HFFc6 (cell line): ENCODE results near the gene MOB3A. TPM values are rescaled to one million over a fixed set of nuclear protein-coding genes. Genes with fewer than 3 reads are reported as not detected.

Experiments used
- DNase-seq: peaks from one replicate; pipeline ENCODE4 v3.0.0-alpha.2; 2018
- H3K27ac Mint-ChIP-seq: 2 replicates; pipeline ENCODE4 v1.8.0; 2020; ENCODE audit warnings: mild to moderate bottlenecking, mixed read lengths
- H3K27me3 Mint-ChIP-seq: 2 replicates; pipeline ENCODE4 v1.8.0; 2021; ENCODE audit warnings: mild to moderate bottlenecking, moderate library complexity, mixed read lengths; ENCODE audit not compliant: insufficient read depth
- H3K36me3 Mint-ChIP-seq: 2 replicates; pipeline ENCODE4 v1.8.0; 2021; ENCODE audit warnings: low read depth, mixed read lengths
- H3K4me1 Mint-ChIP-seq: 2 replicates; pipeline ENCODE4 v1.8.0; 2020; ENCODE audit warnings: low read depth, mixed read lengths
- H3K4me3 Mint-ChIP-seq: 2 replicates; pipeline ENCODE4 v1.8.0; 2020; ENCODE audit warnings: mild to moderate bottlenecking, moderate library complexity, mixed read lengths
- H3K9me3 Mint-ChIP-seq: 2 replicates; pipeline ENCODE4 v1.8.0; 2020; ENCODE audit warnings: mild to moderate bottlenecking, mixed read lengths
- CTCF ChIP-seq: fragments of 200-600 bp; sonication (generic); IDR thresholded peaks from 2 replicates; pipeline ENCODE4 v1.5.0; 2021; ENCODE audit warnings: antibody characterized with exemption, mild to moderate bottlenecking
- total RNA-seq, 6 experiments: library from RNA; stranded (reverse); fragmentation: NEBNext Ultra II Directional; extraction: Animal tissue kit (Norgen Biotek cat#: 25700); gene quantifications; 2 replicates in 1 of 6; 3 replicates in 5 of 6; pipeline ENCODE4 v1.2.3, GENCODE V29; 2021

MOB3A gene
- total RNA-seq, 6 experiments from 2014 or later, result 47.1 to 52.6 (median 51.2) TPM

DNA sequence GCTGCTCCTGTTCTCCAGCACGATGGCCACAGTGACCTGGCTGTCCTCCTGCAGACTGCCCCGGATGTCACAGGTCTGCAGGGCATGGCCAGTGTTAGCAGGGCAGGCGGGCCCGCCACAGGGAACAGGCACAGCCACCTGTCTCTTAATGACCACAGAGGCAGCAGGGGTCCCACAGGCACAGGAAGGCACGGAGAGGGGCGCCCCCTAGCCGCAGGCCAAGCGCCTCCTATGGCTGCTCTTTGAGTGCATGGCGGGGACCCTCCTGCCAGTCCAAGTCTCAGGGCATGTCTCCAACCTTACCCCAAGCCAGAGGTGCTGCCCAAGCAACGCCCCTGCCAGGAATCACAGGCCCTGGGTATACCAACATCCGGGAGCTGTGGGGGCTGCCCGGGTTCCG, 14.7 kb upstream of the MOB3A start:
- Mint-ChIP-seq H3K27ac (no peak overlapping the region), H3K9me3 (no peaks in the 10 kb centered on the region), H3K27me3 (peaks cover 3% of the 10 kb centered on the region; the same call in 1 of the 2 replicates), H3K4me3 (no peak overlapping the region), H3K4me1 (no peaks in the 10 kb centered on the region), H3K36me3 (peaks cover 43% of the 10 kb centered on the region)
- no peak for DNase-seq
- no peak for TF ChIP-seq CTCF

DNA sequence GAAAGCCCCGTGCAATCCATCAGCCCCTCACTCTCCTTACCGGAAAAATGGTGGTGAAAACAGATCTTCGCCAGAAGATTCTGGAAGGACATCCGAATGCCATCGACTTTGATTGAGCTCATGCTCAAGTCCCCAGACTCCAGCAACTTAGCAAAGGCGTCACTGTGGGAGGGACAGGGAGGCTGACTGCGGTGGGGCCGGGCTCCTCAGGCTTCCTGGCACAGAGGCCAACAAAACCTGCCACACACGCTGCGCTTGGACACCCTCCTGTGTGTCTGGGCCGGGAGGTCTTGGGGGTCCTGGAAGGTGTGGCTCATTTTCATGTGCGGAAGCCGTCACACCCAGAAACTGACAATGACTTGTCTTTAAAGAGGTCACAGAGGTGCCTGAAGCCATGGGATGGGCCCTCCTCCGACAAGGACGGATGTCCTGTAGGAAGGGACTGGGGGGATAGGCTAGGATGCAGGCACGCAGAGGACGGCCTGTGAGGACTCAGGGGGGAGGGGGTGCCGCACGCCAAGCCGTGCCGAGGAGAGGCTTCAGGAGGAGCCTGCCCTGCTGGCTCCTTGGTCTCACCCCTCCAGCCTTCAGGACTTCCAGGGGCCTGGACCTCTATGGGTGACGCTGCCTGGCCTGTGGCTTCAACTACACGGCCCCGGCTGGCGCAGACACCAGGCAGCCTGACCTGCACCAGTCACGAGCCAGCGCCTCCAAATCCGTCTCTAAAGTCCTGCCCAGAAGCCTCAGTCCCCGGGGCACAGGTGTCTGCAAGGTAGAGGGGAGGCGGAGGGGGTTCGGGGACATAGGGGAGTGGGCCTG, 13.1 kb upstream of the MOB3A start:
- H3K4me3 Mint-ChIP-seq, result no peak overlapping the region
- no peaks in the 10 kb centered on the region for H3K4me1 Mint-ChIP-seq
- no peak for DNase-seq
- peaks cover 49% of the 10 kb centered on the region for H3K36me3 Mint-ChIP-seq
- no peak for TF ChIP-seq CTCF
- no peaks in the 10 kb centered on the region for H3K9me3 Mint-ChIP-seq
- peaks cover 3% of the 10 kb centered on the region for H3K27me3 Mint-ChIP-seq
- H3K27ac Mint-ChIP-seq, result no peak overlapping the region

DNA sequence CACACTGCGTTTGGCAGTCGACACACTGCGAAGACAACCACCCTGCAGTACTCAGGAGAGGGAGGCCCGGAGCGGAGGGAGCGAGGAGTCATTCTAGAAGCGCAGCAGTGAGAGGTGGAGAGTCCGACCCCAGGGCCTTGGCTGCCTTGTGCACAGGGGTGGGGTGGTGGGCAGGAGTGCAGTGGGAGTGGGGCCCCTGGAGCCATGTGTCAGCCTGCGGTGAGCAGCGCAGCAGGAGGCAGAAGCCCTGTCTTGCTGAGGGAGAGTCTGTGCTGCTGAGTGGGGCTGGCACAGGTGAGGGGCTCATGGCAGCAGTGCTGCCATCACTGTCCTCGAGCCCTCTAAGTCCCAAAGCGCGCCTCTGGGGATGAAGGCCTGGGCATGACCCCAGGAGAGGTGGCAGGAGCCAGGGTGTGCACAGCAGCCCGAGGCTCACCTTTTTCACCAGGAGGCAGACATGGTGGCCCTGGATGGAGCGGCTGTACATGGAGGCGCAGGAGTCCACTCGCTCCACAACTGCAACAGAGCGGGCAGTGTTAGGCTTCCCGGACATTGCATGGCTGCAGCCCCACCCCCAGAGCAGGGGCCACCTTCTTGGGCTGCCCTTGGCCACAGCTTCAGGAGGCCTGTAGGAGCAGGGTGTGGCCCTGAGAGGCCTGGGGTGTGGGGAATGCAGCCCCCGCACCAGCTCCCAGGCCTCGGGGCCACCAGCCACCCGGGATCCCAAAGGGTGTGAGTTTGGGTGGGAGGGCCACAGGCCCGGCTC, 12.3 kb upstream of the MOB3A start:
- TF ChIP-seq CTCF, result no peak
- no peak overlapping the region for H3K4me3 Mint-ChIP-seq
- no peaks in the 10 kb centered on the region for H3K4me1 Mint-ChIP-seq
- peaks cover 3% of the 10 kb centered on the region for H3K27me3 Mint-ChIP-seq
- H3K36me3 Mint-ChIP-seq, result peaks cover 51% of the 10 kb centered on the region
- H3K9me3 Mint-ChIP-seq, result no peaks in the 10 kb centered on the region
- peak overlapping the region; percentile 10; the same call in 1 of the 2 replicates for H3K27ac Mint-ChIP-seq
- DNase-seq, result no peak

DNA sequence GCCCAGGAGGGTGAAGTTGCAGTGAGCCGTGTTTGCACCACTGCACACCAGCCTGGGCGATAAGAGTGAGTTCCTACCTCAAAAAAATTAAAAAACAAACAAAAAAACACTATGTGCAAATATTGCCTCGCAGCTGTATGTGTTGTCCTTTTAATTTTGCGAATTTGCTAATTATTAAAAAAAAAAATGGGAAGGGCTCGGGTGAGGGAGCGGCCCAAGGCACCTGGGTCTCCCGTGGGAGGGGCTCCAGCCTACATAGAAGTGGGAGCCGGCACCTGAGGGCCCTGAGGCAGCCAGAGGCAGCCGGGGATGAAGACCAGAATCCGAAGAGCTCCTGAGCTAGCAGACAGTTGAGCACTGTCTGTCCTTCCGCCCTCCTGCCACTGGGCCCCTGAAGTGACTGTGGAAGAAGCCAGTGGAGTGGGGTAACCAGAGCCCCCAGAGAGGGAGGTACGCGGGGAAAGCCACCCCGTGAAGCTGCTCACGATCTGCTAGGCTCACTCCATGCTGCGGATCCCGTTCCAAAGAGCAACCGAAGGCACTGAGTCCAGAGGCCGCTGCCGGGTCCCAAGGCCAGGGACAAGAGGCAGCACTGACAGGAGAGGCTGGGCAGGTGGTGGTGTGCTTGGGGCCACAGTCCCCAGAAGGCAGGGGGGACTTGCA, 7.0 kb upstream of the MOB3A start:
- H3K9me3 Mint-ChIP-seq, result no peaks in the 10 kb centered on the region
- no peaks in the 10 kb centered on the region for H3K4me1 Mint-ChIP-seq
- no peaks in the 10 kb centered on the region; the same call in 1 of the 2 replicates for H3K27me3 Mint-ChIP-seq
- H3K27ac Mint-ChIP-seq, result no peak overlapping the region
- TF ChIP-seq CTCF, result no peak
- no peak for DNase-seq
- H3K4me3 Mint-ChIP-seq, result no peak overlapping the region
- H3K36me3 Mint-ChIP-seq, result peaks cover 52% of the 10 kb centered on the region

DNA sequence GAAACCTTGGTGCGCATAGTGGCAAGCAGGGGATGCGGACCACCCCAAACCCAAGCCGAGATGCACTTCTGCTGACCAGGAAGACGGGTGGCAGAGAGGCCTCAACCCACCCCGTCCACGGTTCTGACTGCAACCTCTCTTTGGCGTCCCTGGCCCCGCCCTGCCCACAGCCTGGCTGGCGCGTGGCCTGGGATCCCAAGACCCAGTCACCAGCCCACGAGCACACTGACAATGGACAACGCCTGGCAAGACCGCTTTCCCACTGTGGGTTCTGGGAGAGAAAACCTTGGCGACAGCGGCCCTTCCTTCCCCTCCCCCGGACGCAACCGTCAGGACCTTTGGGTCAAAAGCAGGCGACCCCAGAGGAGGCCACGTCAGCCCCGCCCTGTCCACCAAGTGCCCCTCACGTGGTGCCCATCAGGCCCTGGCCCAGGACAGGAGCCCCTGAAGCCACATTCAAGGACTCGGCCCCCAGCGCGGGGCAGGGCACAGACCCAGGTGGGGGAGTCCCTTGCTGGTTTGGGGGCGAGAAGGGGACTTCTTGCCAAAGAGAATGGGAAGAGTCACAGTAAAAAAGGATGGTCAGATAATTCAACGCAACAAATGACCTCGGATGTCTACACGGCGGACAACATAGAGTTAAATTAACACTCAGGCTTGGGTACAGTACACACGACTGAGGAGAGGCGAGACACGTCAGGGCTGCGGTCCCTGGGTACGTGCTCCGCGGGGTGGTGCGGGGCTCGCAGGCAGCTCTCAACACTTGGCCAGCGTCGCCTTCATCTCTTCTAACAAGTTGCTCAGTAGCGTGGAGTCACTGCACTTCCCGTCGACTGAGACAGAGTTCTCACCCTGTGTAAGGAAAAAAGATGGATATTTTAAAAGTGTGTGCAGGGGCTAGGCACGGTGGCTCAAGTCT, 5.5 kb upstream of the MOB3A start:
- H3K4me3 Mint-ChIP-seq, result no peak overlapping the region

More for the DNA sequence above, 5.5 kb upstream of the MOB3A start:
- peaks cover 4% of the 10 kb centered on the region for H3K27me3 Mint-ChIP-seq
- H3K27ac Mint-ChIP-seq, result no peak overlapping the region
- H3K9me3 Mint-ChIP-seq, result no peaks in the 10 kb centered on the region
- TF ChIP-seq CTCF, result no peak
- peaks cover 40% of the 10 kb centered on the region for H3K36me3 Mint-ChIP-seq
- H3K4me1 Mint-ChIP-seq, result peaks cover 5% of the 10 kb centered on the region; the same call in 1 of the 2 replicates
- DNase-seq, result no peak
